CD4-positive, alpha-beta T cell treated with Interleukin-17A for 1 hour (primary cell): Measurements from ENCODE around the gene ATP6V0A1.
"Not testable (repeated sequence)": the region's sequence is repeated elsewhere in the genome, so short reads cannot be mapped to it uniquely, and the experiment has no call there.

Source experiments
- DNase-seq: peaks from one replicate; pipeline ENCODE4 v3.0.0-alpha.2; 2020

Gene ATP6V0A1

GRCh38 chr17:42458497-42459255 lies at the start of gene ATP6V0A1:
Gene ATP6V0A1 (plus strand): TSS chr17:42458878. CDS start chr17:42460895, 2,017 bp downstream.
- peak; percentile 86 for DNase-seq

- DNase-seq: no peak
Observed at GRCh38 chr17:42409523-42410318, 49.0 kb upstream of the ATP6V0A1 start.

GRCh38 chr17:42410319-42410685 lies 48.4 kb upstream of the ATP6V0A1 start:
- no peak for DNase-seq

GRCh38 chr17:42411361-42411760 lies 47.3 kb upstream of the ATP6V0A1 start:
- DNase-seq: no peak

GRCh38 chr17:42411905-42412679 lies 46.6 kb upstream of the ATP6V0A1 start:
- no peak for DNase-seq

- no peak for DNase-seq
Observed at GRCh38 chr17:42413464-42414040, 45.1 kb upstream of the ATP6V0A1 start.

- peak; percentile 31 for DNase-seq
Observed at GRCh38 chr17:42414704-42415409, 43.8 kb upstream of the ATP6V0A1 start.

- not testable (repeated sequence) for DNase-seq
Observed at GRCh38 chr17:42417981-42418380, 40.7 kb upstream of the ATP6V0A1 start.

- DNase-seq: no peak
Observed at GRCh38 chr17:42421136-42421506, 37.6 kb upstream of the ATP6V0A1 start.

- no peak for DNase-seq
Observed at GRCh38 chr17:42421507-42422338, 37.0 kb upstream of the ATP6V0A1 start.

GRCh38 chr17:42422412-42422957 lies 36.2 kb upstream of the ATP6V0A1 start:
- peak; percentile 23 for DNase-seq

- DNase-seq: peak; percentile 21
Observed at GRCh38 chr17:42422958-42423712, 35.5 kb upstream of the ATP6V0A1 start, which contains the start of gene CAVIN1. Gene CAVIN1 (minus strand): TSS chr17:42423256. CDS start chr17:42423097, 159 bp downstream.

- no peak for DNase-seq
Observed at GRCh38 chr17:42423766-42424165, 34.9 kb upstream of the ATP6V0A1 start.

- no peak for DNase-seq
Observed at GRCh38 chr17:42424991-42425610, 33.6 kb upstream of the ATP6V0A1 start.

GRCh38 chr17:42428141-42428944 lies 30.3 kb upstream of the ATP6V0A1 start:
- peak; percentile 67 for DNase-seq

GRCh38 chr17:42429726-42430447 lies 28.8 kb upstream of the ATP6V0A1 start:
- no peak for DNase-seq

- DNase-seq: no peak
Observed at GRCh38 chr17:42431758-42432161, 26.9 kb upstream of the ATP6V0A1 start.

- DNase-seq: no peak
Observed at GRCh38 chr17:42436391-42436790, 22.3 kb upstream of the ATP6V0A1 start.
